ENCODE results near the gene CD207.
A peak's percentile ranks its signal among the peaks of the same experiment; 100 is the strongest.

CD207 gene

GRCh38 chr2:70861777-70862625, 26.4 kb upstream of the CD207 start:
- peaks cover 10 to 52% (median 24%) of the 10 kb centered on the region in 5 experiments for H3K27me3 ChIP-seq (replicated peaks in 2 of 5; ENCODE audit: control insufficient read depth in 4 of 5, insufficient read depth in 5 of 5, low read length in 4 of 5)
- no peak overlapping the region for H3K27ac ChIP-seq (ENCODE audit: insufficient read depth in 1 of 2, low read depth in 1 of 2, low read length in 2 of 2, poor library complexity in 1 of 2, severe bottlenecking in 2 of 2)
- H3K9me3 ChIP-seq (ENCODE audit: control extremely low read depth in 1 of 5, control insufficient read depth in 4 of 5, insufficient read depth in 2 of 5, low read depth in 1 of 5, low read length in 4 of 5): no peaks in the 10 kb centered on the region
- WGBS (ENCODE audit: insufficient coverage): 37% methylated on average over 17 of the region's 21 CpGs
- DNase-seq: peak; percentile 65 to 73 (median 68)
- CTCF ChIA-PET: interaction anchor here (0.6 to 4.1 kb wide), 24 partner anchors 9 to 361 kb away, joined by 3 to 39 read pairs (median 5); partner anchors contain the start of gene FIGLA
- POLR2A ChIA-PET: no interaction called here
- no peak overlapping the region for H3K4me3 ChIP-seq (ENCODE audit: control insufficient read depth in 1 of 7, extremely low read depth in 1 of 7, insufficient read depth in 4 of 7, low read depth in 2 of 7, low read length in 6 of 7)
- no peaks in the 10 kb centered on the region for H3K4me1 ChIP-seq (ENCODE audit: control extremely low read depth in 1 of 4, control insufficient read depth in 4 of 4, insufficient read depth in 4 of 4, low read length in 3 of 4)
- no peaks in the 10 kb centered on the region for H3K36me3 ChIP-seq (ENCODE audit: control insufficient read depth in 4 of 4, insufficient read depth in 4 of 4, low read length in 3 of 4)

- Histone ChIP-seq H3K4me1 (ENCODE audit: control extremely low read depth in 1 of 4, control insufficient read depth in 4 of 4, insufficient read depth in 4 of 4, low read length in 3 of 4) (peaks cover 0 to 13% (median 0%) of the 10 kb centered on the region in 4 experiments), H3K4me3 (ENCODE audit: control insufficient read depth in 1 of 7, extremely low read depth in 1 of 7, insufficient read depth in 4 of 7, low read depth in 2 of 7, low read length in 6 of 7) (no peak overlapping the region), H3K9me3 (ENCODE audit: control extremely low read depth in 1 of 5, control insufficient read depth in 4 of 5, insufficient read depth in 2 of 5, low read depth in 1 of 5, low read length in 4 of 5) (no peaks in the 10 kb centered on the region), H3K27ac (ENCODE audit: insufficient read depth in 1 of 2, low read depth in 1 of 2, low read length in 2 of 2, poor library complexity in 1 of 2, severe bottlenecking in 2 of 2) (no peak overlapping the region), H3K36me3 (ENCODE audit: control insufficient read depth in 4 of 4, insufficient read depth in 4 of 4, low read length in 3 of 4) (no peaks in the 10 kb centered on the region), H3K27me3 (replicated peaks in 2 of 5; ENCODE audit: control insufficient read depth in 4 of 5, insufficient read depth in 5 of 5, low read length in 4 of 5) (peaks cover 4 to 21% (median 12%) of the 10 kb centered on the region in 5 experiments)
- ChIA-PET CTCF (interaction anchor here (0.9 to 2.3 kb wide), 3 partner anchors 16 to 92 kb away, joined by 3 to 11 read pairs (median 9); no protein-coding TSS in a partner anchor), POLR2A (no interaction called here)
- DNase-seq: no peak
- WGBS (ENCODE audit: insufficient coverage): 100% methylated on average over 1 of the region's 1 CpG
These were observed 20.1 kb upstream of the CD207 start for GRCh38 chr2:70855667-70856066.

GRCh38 chr2:70854411-70854810, 18.8 kb upstream of the CD207 start:
- 96% methylated on average over 3 of the region's 4 CpGs for WGBS (ENCODE audit: insufficient coverage)
- Histone ChIP-seq H3K9me3 (ENCODE audit: control extremely low read depth in 1 of 5, control insufficient read depth in 4 of 5, insufficient read depth in 2 of 5, low read depth in 1 of 5, low read length in 4 of 5) (no peaks in the 10 kb centered on the region), H3K27ac (ENCODE audit: insufficient read depth in 1 of 2, low read depth in 1 of 2, low read length in 2 of 2, poor library complexity in 1 of 2, severe bottlenecking in 2 of 2) (no peak overlapping the region), H3K4me3 (ENCODE audit: control insufficient read depth in 1 of 7, extremely low read depth in 1 of 7, insufficient read depth in 4 of 7, low read depth in 2 of 7, low read length in 6 of 7) (no peak overlapping the region), H3K4me1 (ENCODE audit: control extremely low read depth in 1 of 4, control insufficient read depth in 4 of 4, insufficient read depth in 4 of 4, low read length in 3 of 4) (peaks cover 0 to 13% (median 0%) of the 10 kb centered on the region in 4 experiments), H3K27me3 (replicated peaks in 2 of 5; ENCODE audit: control insufficient read depth in 4 of 5, insufficient read depth in 5 of 5, low read length in 4 of 5) (peaks cover 3 to 13% (median 4%) of the 10 kb centered on the region in 5 experiments), H3K36me3 (ENCODE audit: control insufficient read depth in 4 of 4, insufficient read depth in 4 of 4, low read length in 3 of 4) (no peaks in the 10 kb centered on the region)
- DNase-seq: no peak
- ChIA-PET POLR2A (no interaction called here), CTCF (no interaction called here)

GRCh38 chr2:70852824-70853223, 17.2 kb upstream of the CD207 start:
- CTCF ChIA-PET: interaction anchor here (0.9 to 1.8 kb wide), 7 partner anchors 9 to 95 kb away, joined by 3 to 9 read pairs (median 5); no protein-coding TSS in a partner anchor
- H3K4me1 ChIP-seq (ENCODE audit: control extremely low read depth in 1 of 4, control insufficient read depth in 4 of 4, insufficient read depth in 4 of 4, low read length in 3 of 4): peaks cover 0 to 13% (median 0%) of the 10 kb centered on the region in 4 experiments
- no CpG with 5 or more reads among the region's 1 CpG for WGBS (ENCODE audit: insufficient coverage)
- H3K27me3 ChIP-seq (replicated peaks in 2 of 5; ENCODE audit: control insufficient read depth in 4 of 5, insufficient read depth in 5 of 5, low read length in 4 of 5): peaks cover 0 to 7% (median 5%) of the 10 kb centered on the region in 5 experiments
- no peaks in the 10 kb centered on the region for H3K36me3 ChIP-seq (ENCODE audit: control insufficient read depth in 4 of 4, insufficient read depth in 4 of 4, low read length in 3 of 4)
- no peaks in the 10 kb centered on the region for H3K9me3 ChIP-seq (ENCODE audit: control extremely low read depth in 1 of 5, control insufficient read depth in 4 of 5, insufficient read depth in 2 of 5, low read depth in 1 of 5, low read length in 4 of 5)
- POLR2A ChIA-PET: no interaction called here
- no peak overlapping the region for H3K27ac ChIP-seq (ENCODE audit: insufficient read depth in 1 of 2, low read depth in 1 of 2, low read length in 2 of 2, poor library complexity in 1 of 2, severe bottlenecking in 2 of 2)
- no peak overlapping the region for H3K4me3 ChIP-seq (ENCODE audit: control insufficient read depth in 1 of 7, extremely low read depth in 1 of 7, insufficient read depth in 4 of 7, low read depth in 2 of 7, low read length in 6 of 7)
- DNase-seq: peak in 2 of 3 donors; percentile 29 to 31

GRCh38 chr2:70851704-70852103, 16.1 kb upstream of the CD207 start:
- no peaks in the 10 kb centered on the region for H3K9me3 ChIP-seq (ENCODE audit: control extremely low read depth in 1 of 5, control insufficient read depth in 4 of 5, insufficient read depth in 2 of 5, low read depth in 1 of 5, low read length in 4 of 5)
- POLR2A ChIA-PET: no interaction called here
- peaks cover 0 to 6% (median 4%) of the 10 kb centered on the region in 5 experiments for H3K27me3 ChIP-seq (replicated peaks in 2 of 5; ENCODE audit: control insufficient read depth in 4 of 5, insufficient read depth in 5 of 5, low read length in 4 of 5)
- CTCF ChIA-PET: interaction anchor here (1.8 kb wide), 1 partner anchor 12 kb away, joined by 9 read pairs; no protein-coding TSS in a partner anchor
- no peak overlapping the region for H3K4me3 ChIP-seq (ENCODE audit: control insufficient read depth in 1 of 7, extremely low read depth in 1 of 7, insufficient read depth in 4 of 7, low read depth in 2 of 7, low read length in 6 of 7)
- H3K36me3 ChIP-seq (ENCODE audit: control insufficient read depth in 4 of 4, insufficient read depth in 4 of 4, low read length in 3 of 4): no peaks in the 10 kb centered on the region
- peaks cover 0 to 13% (median 0%) of the 10 kb centered on the region in 4 experiments for H3K4me1 ChIP-seq (ENCODE audit: control extremely low read depth in 1 of 4, control insufficient read depth in 4 of 4, insufficient read depth in 4 of 4, low read length in 3 of 4)
- WGBS (ENCODE audit: insufficient coverage): 0% methylated on average over 2 of the region's 4 CpGs
- peak; percentile 44 to 83 (median 80) for DNase-seq
- H3K27ac ChIP-seq (ENCODE audit: insufficient read depth in 1 of 2, low read depth in 1 of 2, low read length in 2 of 2, poor library complexity in 1 of 2, severe bottlenecking in 2 of 2): no peak overlapping the region

- Histone ChIP-seq H3K4me3 (ENCODE audit: control insufficient read depth in 1 of 7, extremely low read depth in 1 of 7, insufficient read depth in 4 of 7, low read depth in 2 of 7, low read length in 6 of 7) (no peak overlapping the region), H3K27me3 (replicated peaks in 2 of 5; ENCODE audit: control insufficient read depth in 4 of 5, insufficient read depth in 5 of 5, low read length in 4 of 5) (peaks cover 0 to 4% (median 0%) of the 10 kb centered on the region in 5 experiments), H3K27ac (ENCODE audit: insufficient read depth in 1 of 2, low read depth in 1 of 2, low read length in 2 of 2, poor library complexity in 1 of 2, severe bottlenecking in 2 of 2) (no peak overlapping the region), H3K4me1 (ENCODE audit: control extremely low read depth in 1 of 4, control insufficient read depth in 4 of 4, insufficient read depth in 4 of 4, low read length in 3 of 4) (peaks cover 0 to 13% (median 0%) of the 10 kb centered on the region in 4 experiments), H3K36me3 (ENCODE audit: control insufficient read depth in 4 of 4, insufficient read depth in 4 of 4, low read length in 3 of 4) (no peaks in the 10 kb centered on the region), H3K9me3 (ENCODE audit: control extremely low read depth in 1 of 5, control insufficient read depth in 4 of 5, insufficient read depth in 2 of 5, low read depth in 1 of 5, low read length in 4 of 5) (no peaks in the 10 kb centered on the region)
- DNase-seq: no peak
- CTCF ChIA-PET: interaction anchor here (1.0 to 2.6 kb wide), 2 partner anchors 10 to 20 kb away, joined by 3 to 17 read pairs; no protein-coding TSS in a partner anchor
- POLR2A ChIA-PET: no interaction called here
- WGBS (ENCODE audit: insufficient coverage): 94% methylated on average over 2 of the region's 2 CpGs
These were observed 15.3 kb upstream of the CD207 start for GRCh38 chr2:70850925-70851324.

- no peak overlapping the region for H3K4me3 ChIP-seq (ENCODE audit: control insufficient read depth in 1 of 7, extremely low read depth in 1 of 7, insufficient read depth in 4 of 7, low read depth in 2 of 7, low read length in 6 of 7)
- no peak overlapping the region for H3K27ac ChIP-seq (ENCODE audit: insufficient read depth in 1 of 2, low read depth in 1 of 2, low read length in 2 of 2, poor library complexity in 1 of 2, severe bottlenecking in 2 of 2)
- no peaks in the 10 kb centered on the region for H3K36me3 ChIP-seq (ENCODE audit: control insufficient read depth in 4 of 4, insufficient read depth in 4 of 4, low read length in 3 of 4)
- DNase-seq: no peak
- WGBS (ENCODE audit: insufficient coverage): 88% methylated on average over 5 of the region's 7 CpGs
- H3K27me3 ChIP-seq (replicated peaks in 2 of 5; ENCODE audit: control insufficient read depth in 4 of 5, insufficient read depth in 5 of 5, low read length in 4 of 5): peaks cover 0 to 10% (median 2%) of the 10 kb centered on the region in 5 experiments
- H3K4me1 ChIP-seq (ENCODE audit: control extremely low read depth in 1 of 4, control insufficient read depth in 4 of 4, insufficient read depth in 4 of 4, low read length in 3 of 4): no peaks in the 10 kb centered on the region
- CTCF ChIA-PET: interaction anchor here (0.7 to 1.7 kb wide), 3 partner anchors 20 to 105 kb away, joined by 3 to 4 read pairs (median 3); no protein-coding TSS in a partner anchor
- POLR2A ChIA-PET: no interaction called here
- no peaks in the 10 kb centered on the region for H3K9me3 ChIP-seq (ENCODE audit: control extremely low read depth in 1 of 5, control insufficient read depth in 4 of 5, insufficient read depth in 2 of 5, low read depth in 1 of 5, low read length in 4 of 5)
These were observed 6.8 kb upstream of the CD207 start for GRCh38 chr2:70842401-70842800.

All from common myeloid progenitor, CD34-positive (primary cell).